Astrocyte (in vitro differentiated cells and primary cell): ENCODE results near the gene TSPAN14. TPM values are rescaled to one million over a fixed set of nuclear protein-coding genes. Genes with fewer than 3 reads are reported as not detected.

ENCODE experiments used
- DNase-seq: peaks from one replicate; pipeline ENCODE4 v3.0.0-alpha.2; 2010; ENCODE audit warnings: low read depth
- FAIRE-seq: peaks from 2 replicates; lab custom pipeline; 2011; peaks lifted over from hg19 to GRCh38; lab: Jason Lieb, UNC
- H2AFZ ChIP-seq: 2 replicates; pipeline ENCODE4 v1.6.0; 2012; ENCODE audit warnings: low read depth, low read length, inconsistent platforms
- H3K27ac ChIP-seq: 2 replicates; pipeline ENCODE4 v1.5.1; 2011; ENCODE audit warnings: low read depth, low read length, inconsistent platforms
- H3K27me3 ChIP-seq: 2 replicates; pipeline ENCODE4 v1.6.0; 2011; ENCODE audit warnings: low read length, inconsistent platforms; ENCODE audit not compliant: insufficient read depth
- H3K36me3 ChIP-seq: 2 replicates; pipeline ENCODE4 v1.5.1; 2011; ENCODE audit warnings: low read length, inconsistent platforms; ENCODE audit not compliant: insufficient read depth
- H3K4me1 ChIP-seq: 2 replicates; pipeline ENCODE4 v1.5.1; 2011; ENCODE audit warnings: low read length, inconsistent platforms; ENCODE audit not compliant: insufficient read depth
- H3K4me2 ChIP-seq: 2 replicates; pipeline ENCODE4 v1.6.0; 2012; ENCODE audit warnings: low read length, inconsistent platforms
- H3K4me3 ChIP-seq: 2 replicates; pipeline ENCODE4 v1.5.1; 2011; ENCODE audit warnings: low read depth, mild to moderate bottlenecking, low read length, inconsistent platforms; ENCODE audit not compliant: insufficient read depth
- H3K79me2 ChIP-seq: 2 replicates; pipeline ENCODE4 v1.6.0; 2012; ENCODE audit warnings: mild to moderate bottlenecking, low read length, inconsistent platforms; ENCODE audit not compliant: insufficient read depth
- H3K9ac ChIP-seq: 2 replicates; pipeline ENCODE4 v1.6.0; 2012; ENCODE audit warnings: mild to moderate bottlenecking, low read length, inconsistent platforms
- H3K9me3 ChIP-seq: 2 replicates; pipeline ENCODE4 v1.5.1; 2012; ENCODE audit warnings: low read depth, mild to moderate bottlenecking, low read length, inconsistent platforms; ENCODE audit not compliant: insufficient read depth
- H4K20me1 ChIP-seq: 2 replicates; pipeline ENCODE4 v1.6.0; 2012; ENCODE audit warnings: low read length, inconsistent platforms; ENCODE audit not compliant: insufficient read depth
- H3K27ac Mint-ChIP-seq: one replicate; pipeline ENCODE4 v1.8.0; 2021; ENCODE audit warnings: mild to moderate bottlenecking, mixed read lengths; ENCODE audit not compliant: unreplicated experiment
- H3K27me3 Mint-ChIP-seq: one replicate; pipeline ENCODE4 v1.8.0; 2021; ENCODE audit warnings: low read depth, mixed read lengths; ENCODE audit not compliant: unreplicated experiment
- H3K36me3 Mint-ChIP-seq: one replicate; pipeline ENCODE4 v1.8.0; 2021; ENCODE audit warnings: low read depth, mixed read lengths; ENCODE audit not compliant: unreplicated experiment
- H3K4me1 Mint-ChIP-seq: one replicate; pipeline ENCODE4 v1.8.0; 2021; ENCODE audit warnings: low read depth, mixed read lengths; ENCODE audit not compliant: unreplicated experiment
- H3K4me3 Mint-ChIP-seq: one replicate; pipeline ENCODE4 v1.8.0; 2021; ENCODE audit warnings: mild to moderate bottlenecking, moderate library complexity, mixed read lengths; ENCODE audit not compliant: unreplicated experiment
- H3K9me3 Mint-ChIP-seq: one replicate; pipeline ENCODE4 v1.8.0; 2021; ENCODE audit warnings: mild to moderate bottlenecking, mixed read lengths; ENCODE audit not compliant: unreplicated experiment
- EZH2 ChIP-seq: IDR thresholded peaks from 2 replicates; pipeline ENCODE4 v1.6.1; 2012; ENCODE audit warnings: mild to moderate bottlenecking, low read length, inconsistent platforms; ENCODE audit not compliant: insufficient read depth
- total RNA-seq: library from RNA; stranded (reverse); gene quantifications from 2 replicates; pipeline ENCODE4 v1.2.1, GENCODE V29; 2021
- TF ChIP-seq, protein P1 (sequence below): IDR thresholded peaks from 2 replicates; pipeline ENCODE4 v1.5.1; 2011; ENCODE audit warnings: low read depth, mild to moderate bottlenecking, inconsistent platforms, low read length, moderate library complexity; ENCODE audit not compliant: insufficient read depth

Gene TSPAN14
- total RNA-seq, 1 donor from 2014 or later: 140 TPM

GRCh38 chr10:80471715-80472233 lies 17.7 kb downstream of the TSPAN14 start:
- Histone ChIP-seq H3K36me3 (peaks cover 9% of the 10 kb centered on the region), H3K79me2 (peaks cover 96% of the 10 kb centered on the region), H2AFZ (no peak overlapping the region), H3K9ac (peak overlapping the region; percentile 47), H3K27me3 (no peaks in the 10 kb centered on the region), H3K4me2 (peak overlapping the region; percentile 36), H3K4me1 (peaks cover 37% of the 10 kb centered on the region), H3K9me3 (no peaks in the 10 kb centered on the region), H3K4me3 (no peak overlapping the region), H3K27ac (peak overlapping the region; percentile 74), H4K20me1 (peaks cover 65% of the 10 kb centered on the region)
- H3K9me3 Mint-ChIP-seq: no peaks in the 10 kb centered on the region
- peaks cover 14% of the 10 kb centered on the region for H3K36me3 Mint-ChIP-seq
- no peak overlapping the region for H3K4me3 Mint-ChIP-seq
- TF ChIP-seq, protein P1, sequence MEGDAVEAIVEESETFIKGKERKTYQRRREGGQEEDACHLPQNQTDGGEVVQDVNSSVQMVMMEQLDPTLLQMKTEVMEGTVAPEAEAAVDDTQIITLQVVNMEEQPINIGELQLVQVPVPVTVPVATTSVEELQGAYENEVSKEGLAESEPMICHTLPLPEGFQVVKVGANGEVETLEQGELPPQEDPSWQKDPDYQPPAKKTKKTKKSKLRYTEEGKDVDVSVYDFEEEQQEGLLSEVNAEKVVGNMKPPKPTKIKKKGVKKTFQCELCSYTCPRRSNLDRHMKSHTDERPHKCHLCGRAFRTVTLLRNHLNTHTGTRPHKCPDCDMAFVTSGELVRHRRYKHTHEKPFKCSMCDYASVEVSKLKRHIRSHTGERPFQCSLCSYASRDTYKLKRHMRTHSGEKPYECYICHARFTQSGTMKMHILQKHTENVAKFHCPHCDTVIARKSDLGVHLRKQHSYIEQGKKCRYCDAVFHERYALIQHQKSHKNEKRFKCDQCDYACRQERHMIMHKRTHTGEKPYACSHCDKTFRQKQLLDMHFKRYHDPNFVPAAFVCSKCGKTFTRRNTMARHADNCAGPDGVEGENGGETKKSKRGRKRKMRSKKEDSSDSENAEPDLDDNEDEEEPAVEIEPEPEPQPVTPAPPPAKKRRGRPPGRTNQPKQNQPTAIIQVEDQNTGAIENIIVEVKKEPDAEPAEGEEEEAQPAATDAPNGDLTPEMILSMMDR: no peak
- no peak for TF ChIP-seq EZH2
- H3K4me1 Mint-ChIP-seq: peaks cover 65% of the 10 kb centered on the region
- FAIRE-seq (no peak), DNase-seq (no peak)
- H3K27me3 Mint-ChIP-seq: no peaks in the 10 kb centered on the region
- H3K27ac Mint-ChIP-seq: no peak overlapping the region

DNA sequence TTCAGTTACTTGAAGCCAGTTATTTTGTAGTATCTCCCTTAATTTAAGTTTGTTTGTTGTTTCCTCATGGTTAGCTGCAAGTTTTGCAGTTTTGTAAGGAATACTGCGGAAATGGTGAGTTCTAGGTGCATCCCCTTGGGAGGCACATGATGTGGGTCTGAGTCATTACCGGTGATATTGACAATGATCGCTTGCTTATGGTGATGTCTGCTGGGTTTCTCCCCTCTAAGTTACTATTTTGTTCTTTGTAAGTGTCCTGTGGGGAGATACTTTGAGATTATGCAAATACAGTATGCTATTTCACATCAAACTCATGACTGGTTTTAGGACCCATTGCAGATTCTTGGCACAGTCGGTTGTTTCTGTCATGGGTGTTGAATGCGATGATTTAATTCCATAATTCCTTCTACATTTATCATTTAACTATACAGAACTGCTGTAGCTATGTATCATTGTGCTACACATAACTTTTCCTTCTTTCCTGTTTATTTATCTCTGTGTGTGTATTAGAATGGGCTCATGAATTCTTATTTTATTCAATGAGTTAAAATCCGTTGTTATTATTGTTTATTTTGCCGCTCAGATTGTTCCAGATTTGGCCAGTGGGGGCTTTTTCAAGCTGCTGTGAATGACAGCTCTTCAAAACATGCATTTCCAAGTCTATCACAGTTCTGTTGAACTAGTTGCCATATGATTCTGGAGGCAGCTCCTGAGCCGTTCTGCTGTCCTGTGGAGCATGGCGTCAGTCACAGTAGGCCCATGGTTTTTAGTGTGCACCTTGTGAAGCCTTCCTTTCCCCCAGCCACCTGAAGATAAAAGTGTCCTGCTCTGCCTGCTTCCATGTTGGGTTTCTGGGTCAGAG lies 18.4 kb downstream of the TSPAN14 start:
- H3K79me2 ChIP-seq: peaks cover 96% of the 10 kb centered on the region
- H3K9me3 ChIP-seq: no peaks in the 10 kb centered on the region
- peaks cover 14% of the 10 kb centered on the region for H3K36me3 Mint-ChIP-seq
- H3K4me2 ChIP-seq: peak overlapping the region; percentile 36
- TF ChIP-seq, protein P1: no peak
- TF ChIP-seq EZH2: no peak
- H3K27me3 ChIP-seq: no peaks in the 10 kb centered on the region
- peaks cover 13% of the 10 kb centered on the region for H3K36me3 ChIP-seq
- no peak overlapping the region for H2AFZ ChIP-seq
- H3K4me1 Mint-ChIP-seq: peaks cover 67% of the 10 kb centered on the region
- H3K27ac ChIP-seq: peak overlapping the region; percentile 74
- peak overlapping the region; percentile 47 for H3K9ac ChIP-seq
- no peak for FAIRE-seq
- peak; percentile 85 for DNase-seq
- no peak overlapping the region for H3K4me3 ChIP-seq
- no peaks in the 10 kb centered on the region for H3K9me3 Mint-ChIP-seq
- H4K20me1 ChIP-seq: peaks cover 69% of the 10 kb centered on the region
- H3K4me1 ChIP-seq: peaks cover 39% of the 10 kb centered on the region
- peak overlapping the region; percentile 43 for H3K27ac Mint-ChIP-seq
- H3K27me3 Mint-ChIP-seq: no peaks in the 10 kb centered on the region
- H3K4me3 Mint-ChIP-seq: no peak overlapping the region
